AG09309 (cell line): ENCODE measurements around the gene DYNC2H1.

Experiments used
- DNase-seq: peaks from one replicate; pipeline ENCODE4 v3.0.0-alpha.2; 2010; ENCODE audit warnings: low read depth
- H3K4me3 ChIP-seq: 2 replicates; pipeline ENCODE4 v1.5.1; 2011; ENCODE audit warnings: mild to moderate bottlenecking, low read depth, low read length, moderate library complexity; ENCODE audit not compliant: control insufficient read depth
- CTCF ChIP-seq: IDR thresholded peaks from 2 replicates; pipeline ENCODE4 v1.5.1; 2011; ENCODE audit warnings: mild to moderate bottlenecking, low read depth, low read length, inconsistent platforms; ENCODE audit not compliant: insufficient read depth, control insufficient read depth; ENCODE audit errors: missing control alignments

Gene DYNC2H1

GRCh38 chr11:103215812-103216211, 106.6 kb downstream of the DYNC2H1 start:
- no peak overlapping the region for H3K4me3 ChIP-seq
- DNase-seq = no peak
- TF ChIP-seq CTCF = no peak

- no peak for DNase-seq
- TF ChIP-seq CTCF = no peak
- H3K4me3 ChIP-seq = no peak overlapping the region
These were observed 110.9 kb downstream of the DYNC2H1 start for GRCh38 chr11:103220133-103220532.

GRCh38 chr11:103222806-103223205, 113.6 kb downstream of the DYNC2H1 start:
- no peak for TF ChIP-seq CTCF
- H3K4me3 ChIP-seq = no peak overlapping the region
- no peak for DNase-seq

GRCh38 chr11:103228807-103229206, 119.6 kb downstream of the DYNC2H1 start:
- no peak for TF ChIP-seq CTCF
- H3K4me3 ChIP-seq = no peak overlapping the region
- DNase-seq = no peak

GRCh38 chr11:103234974-103235373, 125.7 kb downstream of the DYNC2H1 start:
- no peak for TF ChIP-seq CTCF
- peak; percentile 55 for DNase-seq
- H3K4me3 ChIP-seq = no peak overlapping the region

GRCh38 chr11:103241574-103241973, 132.3 kb downstream of the DYNC2H1 start:
- TF ChIP-seq CTCF = no peak
- no peak for DNase-seq
- no peak overlapping the region for H3K4me3 ChIP-seq

GRCh38 chr11:103254123-103254522, 144.9 kb downstream of the DYNC2H1 start:
- no peak overlapping the region for H3K4me3 ChIP-seq
- no peak for TF ChIP-seq CTCF
- DNase-seq = no peak
